Vein endothelial cell (primary cell): Measurements from ENCODE around the gene CELSR3. TPM values are rescaled to one million over a fixed set of nuclear protein-coding genes. Genes with fewer than 3 reads are reported as not detected.

Experiments used
- small RNA-seq: library from RNA; depleted of rRNA; stranded (forward); fragments of <200 nt; gene quantifications from one replicate; pipeline ENCODE3, GENCODE V24; 2012
- total RNA-seq: library from RNA; depleted of rRNA; stranded (reverse); fragments of >200 nt; gene quantifications from 2 replicates; pipeline ENCODE4 v1.2.3, GENCODE V29; 2012

The CELSR3 gene
- 0.65 and 0.76 TPM in 2 replicates for total RNA-seq

GRCh38 chr3:48662753-48663488 is at the start of gene CELSR3:
Gene CELSR3 (minus strand): TSS chr3:48662886. CDS start chr3:48662634, 252 bp downstream.

GRCh38 chr3:48685603-48686511 is 23.2 kb upstream of the CELSR3 start, which contains the start of gene NCKIPSD:
Gene NCKIPSD (minus strand): TSS chr3:48685915. CDS start chr3:48685807, 108 bp downstream.

GRCh38 chr3:48635222-48636021 is 27.3 kb downstream of the CELSR3 start, which contains the start of gene SLC26A6:
Gene SLC26A6 (minus strand): TSS chr3:48635461. CDS start chr3:48635393, 68 bp downstream.

GRCh38 chr3:48621461-48621869 is 41.2 kb downstream of the CELSR3 start, which contains the start of gene TMEM89:
Gene TMEM89 (minus strand): TSS chr3:48621769. CDS start chr3:48621756, 13 bp downstream.

GRCh38 chr3:48609088-48610005 is 53.3 kb downstream of the CELSR3 start, which contains the start of gene UQCRC1:
Gene UQCRC1 (minus strand): TSS chr3:48609646. CDS start chr3:48609620, 26 bp downstream.

GRCh38 chr3:48595075-48595525 is 67.6 kb downstream of the CELSR3 start, which contains the start of gene COL7A1:
Gene COL7A1 (minus strand): TSS chr3:48595329. CDS start chr3:48595159, 170 bp downstream.

Small RNAs within 50 kb of the gene (small RNA-seq; reads per million reads assigned to genes)
- not detected for gene AC141002.1

Other genes starting within 250 kb of the CELSR3 start
- gene PLXNB1, start 232.8 kb downstream of the CELSR3 start, total RNA-seq = 32.2 and 42.8 TPM in 2 replicates
- gene CCDC51, start 222.8 kb downstream of the CELSR3 start, total RNA-seq = 11.8 and 13.3 TPM in 2 replicates
- gene TMA7, start 222.6 kb downstream of the CELSR3 start, total RNA-seq = 200 and 203 TPM in 2 replicates
- 8.2 and 11.4 TPM in 2 replicates for gene ATRIP, start 216.1 kb downstream of the CELSR3 start, total RNA-seq
- 129 and 145 TPM in 2 replicates for gene SHISA5, start 158.7 kb downstream of the CELSR3 start, total RNA-seq
- 2.9 and 4.9 TPM in 2 replicates for gene PFKFB4, start 106.1 kb downstream of the CELSR3 start, total RNA-seq
- gene UCN2, start 99.1 kb downstream of the CELSR3 start, total RNA-seq = not detected in 2 replicates
- under 0.01 and 0.19 TPM in 2 replicates for gene COL7A1, start 67.6 kb downstream of the CELSR3 start, total RNA-seq
- gene UQCRC1, start 53.2 kb downstream of the CELSR3 start, total RNA-seq = 290 and 321 TPM in 2 replicates
- not detected in 2 replicates for gene TMEM89, start 41.1 kb downstream of the CELSR3 start, total RNA-seq
- gene SLC26A6, start 27.4 kb downstream of the CELSR3 start, total RNA-seq = 16.0 and 20.4 TPM in 2 replicates
- gene NCKIPSD, start 23.0 kb upstream of the CELSR3 start, total RNA-seq = 9.6 and 13.4 TPM in 2 replicates
- gene IP6K2, start 54.3 kb upstream of the CELSR3 start, total RNA-seq = 58.8 and 67.6 TPM in 2 replicates
- 58.5 and 71.6 TPM in 2 replicates for gene PRKAR2A, start 185.0 kb upstream of the CELSR3 start, total RNA-seq
- gene SLC25A20, start 236.0 kb upstream of the CELSR3 start, total RNA-seq = 14.4 and 15.2 TPM in 2 replicates